GM21526 (cell line): ENCODE data around the gene DAGLB.
"Not testable (repeated sequence)": the region's sequence is repeated elsewhere in the genome, so short reads cannot be mapped to it uniquely, and the experiment has no call there.

Source experiments
- ATAC-seq: cut with Tn5 transposase; IDR thresholded peaks from one replicate; pipeline ENCODE4 v1.9.1; 2021; ENCODE audit warnings: moderate library complexity; ENCODE audit not compliant: unreplicated experiment, low FRiP score

Gene DAGLB

GRCh38 chr7:6461946-6462550 is 14.3 kb upstream of the DAGLB start:
- ATAC-seq: no peak

DNA sequence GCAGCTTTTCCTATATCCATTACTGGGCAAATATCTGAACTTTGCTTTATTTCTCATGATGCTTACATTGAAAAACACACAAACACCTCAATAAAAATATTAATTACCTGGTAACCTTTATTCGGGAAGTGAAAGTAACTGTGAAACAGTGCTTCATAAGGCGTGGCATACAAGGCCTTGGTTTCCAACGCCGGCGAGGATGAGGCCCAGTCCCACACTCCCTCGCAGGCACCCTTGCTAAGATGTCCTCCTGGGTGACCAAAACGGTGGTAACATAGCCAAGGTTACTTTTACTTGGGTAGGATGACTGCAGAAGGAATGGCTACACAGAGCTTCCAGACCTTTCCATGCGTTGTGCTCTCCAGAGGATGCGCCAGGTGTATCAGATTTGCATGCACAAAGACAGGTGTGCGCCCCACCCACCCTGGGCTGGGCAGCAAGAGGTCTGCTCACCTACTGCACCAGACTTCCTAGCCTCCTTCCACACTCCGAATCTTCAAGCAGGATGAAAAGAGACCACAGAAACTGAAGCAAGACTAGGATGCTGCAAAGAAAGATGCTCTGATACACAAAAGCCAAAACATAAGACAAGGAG is 13.3 kb upstream of the DAGLB start:
- no peak for ATAC-seq

- ATAC-seq: no peak
Measured at GRCh38 chr7:6460303-6460702, 12.5 kb upstream of the DAGLB start.

DNA sequence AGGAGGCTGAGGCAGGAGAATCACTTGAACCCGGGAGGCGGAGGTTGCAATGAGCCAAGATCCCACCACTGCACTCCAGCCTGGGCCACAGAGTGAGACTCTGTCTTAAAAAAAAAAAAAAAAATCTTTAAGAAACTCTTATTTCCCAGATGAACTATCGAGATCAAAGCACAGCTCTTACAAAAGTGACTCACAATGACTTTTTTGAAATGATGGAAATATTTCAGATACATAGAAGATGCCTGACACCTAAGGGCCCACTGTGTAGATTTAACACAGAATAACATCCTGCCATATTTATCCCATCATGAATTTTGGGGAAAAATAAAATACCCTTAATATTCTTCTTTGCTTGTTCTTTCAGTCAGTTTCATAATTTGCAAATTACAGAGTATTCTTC is 10.9 kb upstream of the DAGLB start:
- ATAC-seq: not testable (repeated sequence)

- ATAC-seq: no peak
Measured at GRCh38 chr7:6453734-6454133, 6.0 kb upstream of the DAGLB start.

GRCh38 chr7:6451224-6451705 is 3.5 kb upstream of the DAGLB start:
- no peak for ATAC-seq

- not testable (repeated sequence) for ATAC-seq
Measured at GRCh38 chr7:6450591-6450990, 2.8 kb upstream of the DAGLB start.

GRCh38 chr7:6449884-6450283 is 2.1 kb upstream of the DAGLB start:
- ATAC-seq: not testable (repeated sequence)

DNA sequence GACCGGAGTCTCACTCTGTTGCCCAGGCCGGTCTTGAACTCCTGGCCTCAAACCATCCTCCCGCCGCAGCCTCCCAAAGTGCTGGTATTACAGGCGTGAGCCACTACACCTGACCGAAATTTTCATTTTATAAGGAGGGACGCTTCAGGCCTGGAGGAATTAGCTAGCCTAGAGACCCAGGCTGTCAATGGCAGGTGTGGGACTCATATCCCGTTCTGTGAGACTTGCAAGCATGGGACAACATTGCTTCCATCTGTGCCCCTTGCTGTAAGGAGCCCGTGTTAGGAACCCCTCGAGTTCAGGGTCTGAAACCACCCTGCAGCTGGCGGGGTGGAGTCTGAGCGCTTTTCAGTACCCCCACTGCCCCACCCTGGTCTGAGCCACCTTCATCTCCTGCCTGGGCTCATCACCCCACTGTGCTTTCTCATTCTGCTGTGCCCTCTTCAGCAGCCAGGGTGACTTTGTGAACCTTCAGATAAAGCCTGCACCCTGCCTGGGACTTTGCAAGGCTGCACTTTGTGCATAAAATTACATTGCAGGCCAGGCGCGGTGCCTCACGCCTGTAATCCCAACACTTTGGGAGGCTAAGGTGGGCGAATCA is 1.3 kb upstream of the DAGLB start:
- ATAC-seq: no peak

GRCh38 chr7:6446838-6447580 is 745 bp downstream of the DAGLB start:
- ATAC-seq: peak; percentile 28

GRCh38 chr7:6444516-6445269 is 3.1 kb downstream of the DAGLB start:
- ATAC-seq: no peak

DNA sequence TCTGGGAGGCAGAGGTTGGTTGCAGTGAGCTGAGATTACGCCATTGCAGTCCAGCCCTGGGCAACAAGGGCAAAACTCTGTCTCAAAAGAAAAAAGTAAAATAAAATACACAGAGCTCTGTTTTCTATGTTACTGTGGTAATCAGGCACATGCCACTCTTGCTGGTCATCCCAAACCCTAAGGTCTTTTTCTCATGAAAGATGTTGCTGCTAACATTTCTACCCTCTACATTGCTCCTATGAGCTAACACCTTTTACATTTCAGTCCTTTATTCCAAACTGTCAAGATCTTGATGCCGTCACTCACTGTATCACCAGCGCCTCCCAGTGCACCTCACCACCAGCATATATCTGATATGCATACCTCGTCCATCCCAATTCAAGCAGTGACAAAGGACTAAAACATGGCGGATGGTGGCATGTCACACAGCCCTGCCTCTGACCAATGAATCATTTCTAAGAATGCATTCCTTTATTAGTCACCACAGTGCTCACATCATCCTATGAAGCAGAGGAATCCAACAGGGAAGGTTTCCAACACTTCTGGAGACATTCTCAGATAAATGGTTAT is 4.3 kb downstream of the DAGLB start:
- no peak for ATAC-seq

DNA sequence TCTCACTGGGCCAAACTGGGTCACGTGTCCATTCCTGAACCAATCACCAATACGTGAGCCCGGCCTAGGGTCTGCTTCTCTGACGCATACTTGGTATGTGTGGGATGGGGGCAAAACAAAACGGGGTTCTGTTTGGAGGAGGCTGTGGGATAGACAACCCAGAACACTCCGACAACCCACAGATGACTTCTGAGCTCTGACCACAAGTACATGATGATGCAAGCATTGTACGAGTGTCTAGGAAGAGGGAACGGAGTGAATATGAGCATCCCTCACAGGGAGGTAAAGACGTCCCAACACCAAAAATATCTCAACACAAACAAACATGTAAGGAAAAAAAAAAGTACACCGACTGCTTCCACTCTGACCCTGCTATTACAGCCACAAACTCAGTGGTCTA is 5.6 kb downstream of the DAGLB start:
- no peak for ATAC-seq

GRCh38 chr7:6440381-6440780 is 7.4 kb downstream of the DAGLB start:
- ATAC-seq: no peak

GRCh38 chr7:6438427-6438826 is 9.3 kb downstream of the DAGLB start:
- ATAC-seq: no peak

- ATAC-seq: no peak
Measured at GRCh38 chr7:6437251-6437650, 10.5 kb downstream of the DAGLB start.

GRCh38 chr7:6436385-6436685 is 11.4 kb downstream of the DAGLB start:
- ATAC-seq: no peak

GRCh38 chr7:6435486-6436384 is 12.0 kb downstream of the DAGLB start:
- ATAC-seq: peak; percentile 68

- no peak for ATAC-seq
Measured at GRCh38 chr7:6433784-6434615, 13.8 kb downstream of the DAGLB start.
